ENCODE results near the gene GASK1A.

GRCh38 chr3:43094851-43095250 lies 115.7 kb downstream of the GASK1A start:
- TF ChIP-seq CTCF (IDR thresholded peaks at IDR 0.05) (no peak), POLR2A (IDR thresholded peaks at IDR 0.05) (no peak)

Data from body of pancreas (tissue), 4 donors.